NAMALWA (cell line): ENCODE results near the gene KIRREL3.

Experiments
- DNase-seq: peaks from one replicate; pipeline ENCODE4 v3.0.0-alpha.2; 2015; ENCODE audit warnings: low spot score

KIRREL3 gene

DNA sequence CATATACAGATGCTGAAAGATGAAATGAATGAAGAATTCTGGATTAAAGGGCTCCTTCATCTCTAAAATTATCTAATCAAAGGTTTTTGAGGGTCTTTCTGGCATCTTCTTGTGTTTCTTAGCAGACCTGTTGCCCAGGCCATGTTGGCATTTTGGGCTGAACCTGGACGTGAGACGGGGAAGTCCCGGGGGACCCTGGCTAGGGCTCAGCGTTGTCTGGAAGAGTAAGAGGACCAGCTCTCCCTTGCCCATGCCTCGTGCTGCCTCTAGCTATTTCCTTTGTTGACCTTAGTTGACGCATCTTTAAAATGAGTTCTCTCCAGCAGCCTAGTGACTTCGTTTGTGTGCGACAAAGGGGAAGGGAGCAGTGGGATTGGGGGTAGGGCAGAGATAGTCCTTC lies 492.9 kb downstream of the KIRREL3 start:
- no peak for DNase-seq

DNA sequence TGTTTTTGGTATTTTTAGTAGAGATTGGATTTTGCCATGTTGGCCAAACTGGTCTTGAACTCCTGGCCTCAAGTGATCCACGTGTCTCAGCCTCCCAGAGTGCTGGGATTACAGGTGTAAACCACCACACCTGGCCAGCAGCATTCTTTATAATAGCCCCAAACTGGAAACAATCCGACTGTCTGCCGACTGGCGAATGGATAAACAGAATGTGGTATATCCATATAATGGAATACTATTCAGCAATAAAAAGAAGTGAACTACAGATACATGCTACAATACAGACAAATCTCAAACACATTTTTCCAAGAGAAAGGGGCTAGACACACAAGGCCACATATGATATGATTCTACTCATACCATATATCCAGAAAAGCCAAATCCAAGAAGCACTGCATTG lies 493.8 kb downstream of the KIRREL3 start:
- no peak for DNase-seq

DNA sequence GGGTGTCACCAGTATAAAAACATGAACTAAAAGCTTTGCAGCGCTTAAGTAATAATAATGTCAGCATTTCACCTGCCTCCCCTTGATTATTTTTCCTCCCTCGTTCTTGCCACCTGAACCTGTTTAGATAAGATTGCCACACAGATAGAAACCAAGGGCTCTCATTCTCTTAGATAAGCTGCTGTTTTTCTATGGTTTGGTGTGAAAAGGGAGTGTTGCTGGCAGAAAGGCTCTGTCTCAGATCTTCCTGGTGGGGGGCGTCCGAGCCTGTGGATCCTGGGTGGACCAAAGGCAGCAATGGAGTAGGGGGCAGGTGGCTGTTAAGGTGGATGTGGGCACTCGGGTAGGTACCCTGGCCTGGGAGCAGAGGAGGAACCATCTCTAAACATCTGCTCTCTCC lies 497.6 kb downstream of the KIRREL3 start:
- DNase-seq, result no peak

DNA sequence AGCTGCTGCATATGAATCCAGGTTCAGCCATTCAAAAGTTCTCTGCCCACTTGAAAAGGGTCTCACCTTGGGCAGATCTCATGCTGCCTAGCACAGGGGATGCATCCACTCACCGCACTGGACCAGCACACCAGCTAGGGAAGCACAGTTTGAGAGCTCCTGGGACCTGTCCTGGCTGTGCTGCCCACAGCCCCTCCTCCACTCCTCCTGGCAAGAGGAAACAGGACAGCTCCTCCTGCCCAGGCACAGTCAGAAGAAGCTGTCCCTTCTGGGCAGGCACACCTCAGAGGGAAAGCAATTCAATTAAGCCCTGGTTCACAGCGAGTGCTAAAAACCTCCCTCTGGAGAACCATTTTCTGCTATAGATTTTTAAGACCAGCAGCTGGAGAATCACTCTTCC lies 498.4 kb downstream of the KIRREL3 start:
- DNase-seq, result no peak

DNA sequence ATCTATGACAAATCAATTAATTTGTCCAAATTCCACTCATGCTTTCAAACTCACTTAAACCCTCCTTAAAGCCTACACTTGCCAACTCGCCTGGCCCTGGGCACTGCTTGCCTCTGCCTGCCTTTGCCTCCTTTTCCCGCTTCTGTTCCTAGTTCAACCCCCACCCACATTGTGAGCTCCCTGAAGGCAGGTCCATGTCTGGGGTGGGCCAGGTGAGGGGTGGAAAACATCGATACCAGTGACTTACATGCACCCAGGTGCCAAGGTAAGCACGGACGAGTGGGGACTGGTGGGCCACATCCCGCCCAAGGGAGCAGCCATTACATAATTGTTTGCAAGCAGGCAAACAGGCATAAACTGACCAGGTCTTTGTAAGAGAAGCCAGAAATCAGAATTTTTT lies 498.9 kb downstream of the KIRREL3 start:
- no peak for DNase-seq

DNA sequence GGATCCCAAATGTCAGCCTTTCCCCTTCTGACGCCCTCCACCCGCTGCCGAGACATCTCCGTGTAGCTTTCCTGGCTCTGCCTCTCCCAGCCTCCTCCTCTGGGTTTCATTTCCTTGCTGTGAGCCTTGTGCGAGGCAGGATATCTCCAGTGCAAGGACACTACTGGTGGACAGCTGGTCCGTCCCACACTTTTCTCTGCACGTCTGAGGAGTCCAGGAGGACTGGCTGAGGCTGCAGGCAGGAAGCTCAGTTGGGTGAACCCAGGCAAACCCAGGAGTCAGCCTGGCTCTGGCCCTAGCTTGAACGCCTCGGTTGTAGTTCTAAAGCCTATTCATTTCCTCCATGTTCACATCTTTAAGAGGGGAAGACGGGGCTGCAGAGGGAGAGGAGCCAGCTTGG lies 499.6 kb downstream of the KIRREL3 start:
- no peak for DNase-seq

DNA sequence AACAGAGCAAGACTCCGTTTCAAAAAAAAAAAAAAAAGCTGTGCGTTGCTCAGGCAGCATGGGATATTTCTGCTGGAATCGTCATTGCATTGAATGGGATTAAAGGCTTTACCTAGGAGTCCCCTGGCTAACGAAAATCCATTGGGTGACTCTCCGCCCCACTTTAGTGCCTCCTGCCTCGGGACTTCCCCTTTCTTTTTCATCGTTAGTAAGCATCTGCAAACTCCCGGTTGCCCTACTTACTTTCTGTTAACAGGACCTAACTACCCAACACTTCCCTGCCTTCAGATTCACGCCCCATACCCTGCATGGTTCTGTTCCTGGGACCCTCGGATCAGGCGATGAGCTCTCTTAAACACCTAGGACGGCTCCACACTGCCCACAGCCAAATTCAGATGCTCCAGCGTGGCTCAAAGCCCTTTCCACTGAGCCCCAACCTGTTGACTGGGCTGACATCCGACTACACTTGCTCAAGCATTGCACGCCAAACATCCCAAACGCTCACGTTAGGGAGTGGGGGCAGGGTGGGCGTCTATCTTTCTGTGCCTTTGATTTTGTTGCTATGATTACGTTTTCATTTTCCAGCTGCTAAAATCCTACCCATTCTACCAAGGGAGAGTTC lies 501.3 kb downstream of the KIRREL3 start:
- DNase-seq, result no peak

DNA sequence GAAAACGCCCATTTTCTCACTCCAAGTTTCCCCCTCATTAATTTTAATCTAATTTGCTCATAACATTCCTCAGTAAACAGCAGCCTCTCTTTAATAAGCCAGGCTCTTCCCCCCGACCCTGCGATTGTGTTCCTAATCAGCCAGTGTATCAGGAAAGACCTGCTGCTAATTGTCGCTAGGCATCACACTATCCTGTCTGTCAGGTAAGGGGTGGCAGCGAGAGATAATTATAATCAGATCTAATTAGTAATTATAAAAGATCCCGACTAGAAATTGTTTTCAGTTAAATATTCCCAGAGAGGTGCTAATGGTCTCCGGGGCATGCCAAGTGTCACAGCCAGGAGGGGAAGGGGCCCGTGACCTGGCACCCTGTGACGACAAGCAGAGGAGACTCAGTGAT lies 502.3 kb downstream of the KIRREL3 start:
- DNase-seq, result no peak

DNA sequence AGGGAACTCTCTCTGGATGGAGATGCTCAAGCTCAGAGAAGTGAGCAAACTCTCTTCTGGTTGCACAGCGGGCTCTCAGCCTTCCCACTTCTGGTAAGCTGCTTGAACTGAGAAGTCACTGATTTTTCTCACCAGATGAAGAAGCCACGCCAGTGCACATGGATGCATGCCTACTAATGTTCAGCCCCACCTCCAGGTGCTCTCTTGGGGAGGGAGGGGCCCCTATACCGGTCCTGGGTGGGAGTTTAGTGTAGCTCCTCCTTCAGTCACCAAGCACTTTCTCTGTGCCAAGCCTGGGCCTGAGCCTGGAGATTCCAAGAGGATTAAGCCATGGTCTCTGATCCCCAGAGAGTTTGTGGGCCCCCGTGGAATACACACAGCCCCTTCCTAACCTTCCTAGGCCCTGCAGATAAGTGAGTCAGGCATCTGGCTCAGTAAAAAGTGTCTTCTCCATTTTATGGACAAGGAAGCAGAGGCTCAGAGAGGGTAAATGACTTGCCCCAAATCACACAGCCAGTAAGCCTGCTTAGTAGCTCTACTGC lies 502.9 kb downstream of the KIRREL3 start:
- no peak for DNase-seq

DNA sequence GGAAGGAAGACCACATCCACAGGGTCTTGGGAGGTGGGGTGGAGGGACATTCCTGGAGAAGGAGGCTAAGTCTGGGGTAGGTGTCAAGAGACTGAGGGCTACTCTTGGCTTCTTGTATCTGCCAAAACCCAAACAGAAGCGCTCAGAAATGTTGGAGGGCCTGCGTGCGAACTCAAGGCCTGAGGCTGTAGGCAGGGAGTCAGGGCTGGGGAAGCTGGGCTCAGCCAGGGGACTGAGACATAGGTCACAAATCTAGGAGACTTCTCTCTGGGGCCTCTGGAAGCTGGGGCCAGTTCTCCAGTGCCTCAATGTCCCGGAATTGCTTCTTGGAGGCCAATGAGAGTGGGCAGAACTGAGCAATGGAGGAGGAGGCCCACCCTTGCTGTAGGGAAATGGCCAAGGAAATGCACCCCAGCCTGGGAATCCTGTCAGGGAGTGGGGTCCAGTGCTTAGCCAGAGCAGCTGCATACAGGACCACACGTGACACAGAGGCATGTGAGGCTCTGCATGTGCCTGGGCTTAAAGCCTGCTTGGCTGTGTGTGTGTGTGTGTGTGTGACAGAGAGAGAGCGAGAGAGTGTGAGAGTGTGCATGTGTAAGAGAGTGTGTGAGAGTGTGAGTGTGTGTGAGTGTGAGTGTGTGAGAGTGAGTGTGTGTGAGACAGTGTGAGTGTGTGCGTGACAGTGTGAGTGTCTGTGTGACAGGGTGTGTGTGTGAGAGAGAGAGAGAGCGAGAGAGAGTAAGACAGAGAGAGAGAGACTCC lies 503.8 kb downstream of the KIRREL3 start:
- DNase-seq, result no peak

DNA sequence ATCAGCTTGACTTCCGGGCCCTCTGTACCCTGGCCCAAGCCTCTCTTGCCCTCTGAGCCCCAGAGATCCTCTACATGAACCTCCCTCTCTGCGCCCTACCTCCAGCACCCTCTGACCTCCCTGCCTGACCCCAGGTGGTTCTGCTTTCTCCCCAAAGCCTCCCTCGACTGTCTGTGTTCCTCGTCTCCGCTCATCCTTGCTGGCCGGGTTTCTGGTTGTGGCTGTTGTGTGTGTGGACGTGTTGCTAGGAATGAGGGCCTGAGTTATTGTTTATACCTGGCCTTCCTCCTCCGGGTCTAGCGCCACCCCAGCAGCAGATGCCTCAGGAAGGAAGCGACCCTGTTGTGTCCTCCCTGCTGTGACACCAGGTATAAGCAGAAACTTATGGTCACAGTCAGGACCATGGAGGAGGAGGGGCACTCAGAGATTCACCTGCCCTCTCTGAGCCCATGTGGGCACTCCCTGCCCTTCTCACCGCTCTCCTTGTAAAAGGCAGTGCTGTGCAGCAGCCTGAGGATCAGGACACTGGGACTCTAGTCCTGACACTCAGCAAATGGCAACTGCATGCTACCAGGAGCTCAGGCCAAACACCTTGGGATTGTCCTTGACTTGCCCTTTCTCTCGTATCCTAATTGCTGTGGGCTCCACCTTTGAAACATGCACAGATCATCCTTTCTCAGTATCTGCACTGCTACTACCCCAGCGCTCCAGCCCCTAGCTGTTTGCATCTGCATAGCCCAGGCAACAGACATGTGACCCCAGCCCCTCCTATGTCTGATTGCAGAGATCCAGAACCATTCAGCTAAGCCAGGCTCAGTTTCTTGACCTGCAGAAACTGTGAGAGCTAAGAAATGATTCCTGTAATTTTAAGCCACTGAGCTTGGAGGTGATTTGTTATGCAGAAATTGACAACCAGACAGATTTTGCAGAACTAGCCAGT lies 505.0 kb downstream of the KIRREL3 start:
- DNase-seq, result no peak

DNA sequence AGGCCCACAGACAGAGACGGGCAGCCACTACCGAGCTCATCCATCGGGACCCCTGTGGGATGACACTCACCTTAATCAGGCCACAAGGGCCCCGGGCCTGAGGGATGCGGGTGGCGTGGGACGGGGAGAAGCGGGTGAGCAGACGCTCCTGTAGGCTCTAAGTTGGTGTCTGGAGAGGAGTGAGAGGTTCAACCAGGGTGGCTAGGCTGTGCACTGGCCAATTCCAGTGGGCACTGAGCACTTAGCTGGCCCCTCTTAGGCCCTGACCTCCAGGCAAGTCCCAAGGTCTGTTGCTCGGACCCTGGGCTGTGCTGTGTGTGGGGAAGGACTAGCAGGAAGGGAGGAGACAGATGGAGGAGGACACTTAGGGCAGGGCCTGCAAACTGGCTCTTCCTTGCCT lies 505.7 kb downstream of the KIRREL3 start:
- no peak for DNase-seq

DNA sequence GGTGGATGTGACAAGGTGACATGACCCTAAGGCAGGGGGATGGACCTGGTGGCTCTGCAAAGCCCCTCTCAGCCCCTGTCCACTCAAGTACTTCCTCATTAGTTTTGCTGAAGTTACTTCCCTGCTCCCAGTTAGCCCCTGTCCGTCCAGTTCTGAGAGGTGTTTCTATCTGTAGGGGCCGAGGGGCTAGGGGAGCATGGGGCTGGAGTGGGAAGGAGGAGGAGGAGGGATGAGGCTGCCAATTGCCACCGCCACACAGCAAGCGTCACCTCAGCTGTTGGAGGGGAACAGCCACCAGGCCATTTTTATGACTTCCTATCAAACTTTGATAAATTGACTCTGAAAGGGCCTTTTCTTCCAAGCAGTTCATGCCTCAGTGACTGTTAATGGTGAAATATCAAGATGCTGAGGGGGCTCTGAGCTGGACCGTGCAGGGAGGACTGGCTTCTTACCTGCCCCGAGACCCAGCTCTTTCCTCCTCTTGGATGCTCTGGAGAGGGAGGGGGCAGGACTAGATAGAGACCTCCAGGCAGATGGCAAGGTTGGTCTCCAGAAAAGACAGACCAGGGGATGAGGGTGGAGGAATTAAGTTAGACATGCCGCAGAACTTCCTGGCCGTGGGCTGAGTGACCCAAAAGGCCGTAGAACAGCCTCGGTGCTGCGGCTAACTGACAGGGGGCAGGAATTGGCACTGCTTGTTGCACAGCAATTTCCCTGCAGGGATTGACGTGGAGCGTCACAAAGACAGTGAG lies 508.1 kb downstream of the KIRREL3 start:
- DNase-seq, result no peak

DNA sequence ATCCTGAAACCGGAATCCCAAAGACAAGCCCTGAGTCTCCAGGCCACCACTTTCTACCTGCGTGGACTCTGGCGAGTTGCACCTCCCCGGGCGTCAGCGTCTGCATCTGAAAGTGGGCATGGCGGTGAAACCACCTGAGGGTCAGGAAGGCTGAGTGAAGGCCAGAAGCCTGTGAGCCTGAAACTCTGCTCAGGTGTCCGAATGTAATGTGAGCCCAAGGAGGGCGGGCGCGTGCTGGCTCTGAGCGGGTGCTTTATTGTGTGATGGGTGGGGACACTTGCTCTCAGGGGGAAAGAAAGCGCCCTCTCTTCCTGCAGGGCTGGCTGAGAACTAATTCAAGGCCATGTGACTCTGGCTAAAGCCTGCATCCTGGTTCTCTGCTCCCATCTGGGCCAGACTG lies 509.5 kb downstream of the KIRREL3 start:
- no peak for DNase-seq

DNA sequence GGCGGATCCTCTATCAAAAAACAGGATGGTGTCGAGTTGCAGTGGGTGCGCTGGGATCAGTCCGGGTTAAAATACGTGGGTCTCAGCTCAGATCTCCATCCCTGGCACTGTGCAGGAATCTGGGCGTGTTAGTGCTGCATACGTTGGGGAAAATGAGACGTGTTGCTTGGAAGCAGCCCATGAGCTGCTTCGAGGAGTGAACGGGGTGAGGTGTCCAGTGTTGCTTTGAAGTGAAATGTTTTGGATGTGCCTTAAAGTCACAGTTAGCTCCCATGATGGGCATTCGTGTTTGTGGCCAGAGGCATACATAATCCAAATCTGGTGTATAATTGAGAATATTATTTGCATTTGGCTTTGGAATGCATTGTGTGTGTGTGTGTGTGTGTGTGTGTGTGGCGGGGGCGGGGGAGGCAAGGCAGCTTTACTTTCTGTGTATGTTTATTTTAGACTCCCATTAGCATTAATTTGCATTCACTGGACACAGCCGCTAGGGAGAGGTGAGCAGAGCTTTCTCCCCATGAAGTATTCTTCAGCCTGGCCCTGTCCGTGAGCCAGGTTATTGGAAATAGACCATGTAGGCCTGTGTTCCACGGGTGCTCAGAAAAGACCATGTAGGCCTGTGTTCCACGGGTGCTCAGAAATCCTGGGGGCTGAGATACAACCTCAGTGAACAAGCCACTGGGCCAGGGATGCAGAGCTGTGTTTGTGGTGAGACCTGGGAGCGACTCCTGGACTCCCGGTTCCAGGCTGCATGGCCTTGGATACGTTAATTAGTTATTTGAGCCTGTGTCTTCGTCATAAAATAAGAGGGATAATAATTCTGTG lies 510.5 kb downstream of the KIRREL3 start:
- no peak for DNase-seq

DNA sequence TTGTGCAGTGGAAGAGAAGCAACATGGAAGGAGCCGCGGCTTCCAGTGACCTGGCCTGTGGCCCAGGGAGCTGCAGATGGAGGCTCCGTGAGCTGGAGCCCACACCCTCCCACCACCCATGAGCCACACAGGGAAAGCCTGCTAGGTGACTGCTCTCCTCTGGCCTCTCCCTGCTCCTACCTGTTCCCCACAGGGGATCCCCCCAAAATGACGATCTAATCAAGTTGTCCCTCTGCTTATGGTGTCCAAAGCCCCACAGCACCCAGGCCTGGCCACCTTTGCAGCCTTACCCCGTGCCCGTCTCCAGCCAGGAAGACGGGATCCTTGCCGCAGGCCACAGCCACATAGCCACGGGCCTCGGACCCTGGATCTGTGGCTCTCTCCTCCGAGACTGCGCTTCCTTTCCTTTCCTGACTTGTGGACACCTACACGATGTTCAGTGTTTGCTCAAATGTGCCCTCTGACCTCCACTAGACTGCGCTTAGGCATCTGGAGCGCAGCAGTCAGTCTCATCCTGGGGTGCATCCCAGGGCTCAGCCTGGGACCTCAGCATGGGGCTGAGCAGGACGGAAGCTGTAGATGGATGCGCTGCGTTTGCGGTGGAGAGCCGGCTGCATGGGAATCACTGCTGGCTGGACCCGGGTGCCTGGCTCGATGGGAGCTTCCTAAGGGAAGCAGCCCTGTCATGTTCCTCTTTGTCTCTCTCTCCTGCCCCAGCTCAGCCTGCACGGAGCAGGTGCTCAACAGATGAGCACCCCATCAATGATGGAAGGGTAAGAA lies 511.8 kb downstream of the KIRREL3 start:
- no peak for DNase-seq

DNA sequence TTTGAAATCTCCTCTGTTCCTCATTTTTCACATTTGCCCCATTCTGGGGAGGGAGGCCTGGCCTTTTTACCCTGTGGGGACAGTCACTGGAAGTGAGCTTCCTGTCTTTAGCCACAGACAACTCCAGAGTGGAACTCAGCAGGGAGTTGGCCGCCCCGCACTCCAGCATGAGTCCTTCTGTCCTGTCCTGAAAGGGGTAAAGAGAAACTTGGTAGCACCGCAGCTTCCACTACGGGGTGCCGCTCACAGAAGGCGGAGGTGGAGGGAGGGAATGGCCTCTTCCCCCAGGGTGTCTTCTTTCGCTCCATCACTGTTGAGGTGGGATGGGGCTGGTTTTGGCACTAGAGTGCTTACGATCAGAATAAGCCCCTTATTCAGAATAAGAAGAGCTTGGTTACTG lies 512.9 kb downstream of the KIRREL3 start:
- no peak for DNase-seq

DNA sequence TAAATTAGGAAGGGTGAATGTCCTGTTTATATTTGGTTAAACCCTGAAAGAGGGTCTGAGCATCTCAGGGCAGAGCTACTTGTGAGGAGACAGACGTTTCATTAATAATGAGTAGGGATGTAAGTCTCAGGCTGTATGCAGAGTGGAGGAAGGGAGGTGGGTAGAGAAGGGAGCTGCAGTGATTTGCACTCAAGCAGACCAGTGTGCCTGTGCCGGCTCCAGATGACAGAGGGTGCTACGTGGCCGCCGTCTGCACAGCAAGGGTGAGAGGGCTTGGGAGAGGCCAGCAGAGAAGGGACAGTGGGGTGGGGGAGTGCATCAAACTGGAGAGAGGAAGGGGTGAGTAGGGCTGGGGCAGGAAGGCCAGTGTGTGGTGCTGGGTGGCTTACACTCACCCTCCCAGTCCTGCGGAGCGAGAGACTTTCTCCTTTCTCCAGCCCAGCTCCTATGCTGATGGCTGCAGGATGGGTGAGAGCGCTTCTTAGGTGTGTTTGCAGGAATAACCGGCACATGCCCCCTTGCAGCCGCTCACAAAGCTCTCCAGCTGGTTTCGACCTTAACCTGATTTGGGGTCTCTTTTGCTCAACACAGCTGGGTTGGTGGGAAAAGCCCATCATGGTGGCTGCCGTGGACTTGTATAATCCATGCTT lies 514.5 kb downstream of the KIRREL3 start:
- DNase-seq, result no peak

DNA sequence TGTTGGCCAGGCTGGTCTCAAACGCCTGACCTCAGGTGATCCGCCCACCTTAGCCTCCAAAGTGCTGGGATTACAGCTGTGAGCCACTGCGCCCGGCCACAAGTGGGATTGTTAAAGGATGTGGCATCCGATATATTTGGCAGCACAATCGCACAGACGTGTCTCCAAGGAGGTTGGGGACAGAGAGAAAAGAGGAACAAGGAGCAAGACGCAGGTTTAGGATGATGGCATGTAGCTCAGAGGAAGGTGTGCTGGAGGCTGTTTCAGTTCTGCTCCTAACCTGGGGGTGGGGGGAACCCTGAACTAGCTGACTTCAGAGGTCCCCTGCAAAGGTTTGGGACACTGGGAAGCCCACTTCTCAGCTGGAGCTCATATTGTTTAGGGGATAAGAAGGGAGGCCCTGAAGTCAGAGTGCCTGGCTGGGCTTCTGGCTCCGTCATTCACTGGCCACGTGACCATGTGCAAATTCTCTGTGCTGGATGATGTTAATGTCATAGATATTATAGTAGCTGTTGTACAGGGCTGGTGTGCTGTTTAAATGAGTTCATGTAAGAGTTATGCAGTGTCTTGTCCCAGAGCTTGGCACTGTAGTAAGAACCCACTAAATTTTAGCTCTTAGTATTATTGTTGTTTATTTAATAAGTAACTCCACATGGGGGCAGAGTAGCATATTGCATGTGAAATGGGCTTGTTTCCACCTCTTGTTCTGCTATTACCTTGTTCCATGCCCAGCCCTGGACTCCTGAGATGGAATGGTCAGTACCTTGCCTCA lies 515.4 kb downstream of the KIRREL3 start:
- DNase-seq, result no peak
